HG02678 (cell line): ENCODE measurements around the gene MS4A6A.
"Not testable (repeated sequence)": the region's sequence is repeated elsewhere in the genome, so short reads cannot be mapped to it uniquely, and the experiment has no call there.

ENCODE experiments used
- ATAC-seq: cut with Tn5 transposase; IDR thresholded peaks from one replicate; pipeline ENCODE4 v1.9.1; 2021; ENCODE audit warnings: mild to moderate bottlenecking, moderate library complexity; ENCODE audit not compliant: unreplicated experiment

MS4A6A gene

DNA sequence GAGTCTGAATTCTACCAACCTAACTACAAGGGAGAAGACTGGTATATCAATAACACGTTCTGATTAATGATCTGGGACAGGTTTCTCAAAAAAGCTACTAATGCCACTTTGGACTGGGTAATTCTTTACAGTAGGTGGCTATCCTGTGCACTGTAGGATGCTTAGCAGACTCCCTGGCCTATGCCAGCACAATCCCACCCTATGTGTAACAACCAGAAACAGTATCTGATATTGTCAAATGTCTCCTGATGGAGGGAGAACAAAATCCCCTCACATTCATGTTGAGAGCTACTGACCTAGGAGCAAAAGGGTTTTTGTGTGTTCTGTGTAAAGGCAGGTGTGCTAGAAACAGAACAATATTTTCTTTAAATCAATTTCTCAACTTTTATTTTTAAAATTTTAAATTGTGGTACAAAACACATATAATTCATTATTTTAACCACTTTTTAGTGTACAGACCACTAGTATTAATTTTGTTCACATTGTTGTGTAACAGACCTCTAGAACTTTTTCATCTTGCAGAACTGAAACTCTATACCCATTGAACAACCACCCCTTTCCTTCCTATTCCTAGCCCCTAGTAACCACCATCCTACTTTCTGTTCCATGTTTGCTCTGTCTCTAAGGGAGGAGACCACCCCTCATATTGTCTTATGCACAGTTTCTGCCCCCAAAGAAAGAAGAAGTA, 2.1 kb upstream of the MS4A6A start:
- peak; percentile 62 for ATAC-seq

DNA sequence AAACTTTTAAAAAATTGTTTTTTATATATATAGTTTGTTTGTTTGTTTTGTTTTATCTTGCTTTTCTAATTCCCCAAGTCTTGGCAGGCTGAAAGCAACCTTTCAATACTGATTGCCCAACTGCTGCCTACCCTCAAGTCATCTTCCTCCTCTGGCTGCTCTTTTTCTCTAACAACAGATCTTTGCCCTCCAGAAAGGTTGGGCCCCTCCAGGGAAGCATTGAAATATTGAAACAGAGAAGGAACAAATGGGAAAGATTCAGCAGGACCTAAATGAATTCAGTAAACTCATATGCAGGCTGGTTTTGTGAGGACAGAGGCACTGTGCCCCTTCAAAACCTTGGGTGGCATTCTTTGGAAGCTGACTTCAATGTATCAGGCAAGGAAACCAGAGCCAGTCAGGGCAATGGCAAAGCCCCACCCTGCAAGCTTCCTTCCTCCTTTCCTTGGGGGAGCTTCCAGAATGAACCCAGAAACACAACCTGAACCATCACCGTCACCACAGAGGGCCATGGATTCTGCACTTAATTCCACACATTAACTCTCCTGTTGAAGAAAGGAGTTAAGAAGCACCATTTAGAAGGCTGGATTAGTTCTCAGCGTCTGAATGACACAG, 815 bp upstream of the MS4A6A start:
- ATAC-seq = no peak

DNA sequence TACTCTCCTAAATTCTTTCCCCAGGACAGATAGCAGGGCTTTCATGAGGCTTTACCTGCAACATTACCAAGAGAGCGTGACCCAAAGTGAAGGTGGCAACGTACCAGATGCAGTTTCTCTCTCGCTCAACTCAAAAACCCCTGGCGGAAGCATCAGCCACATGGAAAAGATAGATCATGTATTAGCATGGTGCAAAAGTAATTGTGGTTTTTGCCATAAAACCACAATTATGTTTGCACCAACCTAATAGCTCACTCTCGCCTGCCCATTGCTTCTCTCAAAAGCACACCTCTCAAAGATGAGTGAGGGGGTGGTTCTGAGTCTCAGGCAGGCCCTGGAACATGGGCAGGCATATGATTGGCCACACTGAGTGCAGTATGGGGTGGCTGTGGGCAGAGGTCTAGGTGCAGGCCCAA, 7.0 kb downstream of the MS4A6A start:
- ATAC-seq = peak; percentile 78

DNA sequence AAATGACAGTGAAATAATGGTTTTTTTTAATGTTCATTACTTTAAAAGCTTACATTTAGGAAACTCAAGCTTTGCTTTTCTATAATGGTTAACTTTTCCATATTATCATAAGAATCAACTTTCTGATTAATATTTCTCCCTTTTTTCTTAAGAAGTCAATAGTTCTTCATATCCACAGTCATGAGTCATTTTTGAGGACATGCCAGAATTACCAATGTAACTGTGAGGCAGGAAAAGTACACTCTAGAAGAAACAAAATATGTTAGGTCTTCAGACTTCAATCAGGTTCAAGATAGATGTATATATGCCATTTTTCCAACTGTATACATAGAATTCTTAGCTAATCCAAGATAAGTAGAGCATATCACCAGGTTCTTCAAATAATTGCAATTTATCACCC, 10.9 kb downstream of the MS4A6A start:
- no peak for ATAC-seq

DNA sequence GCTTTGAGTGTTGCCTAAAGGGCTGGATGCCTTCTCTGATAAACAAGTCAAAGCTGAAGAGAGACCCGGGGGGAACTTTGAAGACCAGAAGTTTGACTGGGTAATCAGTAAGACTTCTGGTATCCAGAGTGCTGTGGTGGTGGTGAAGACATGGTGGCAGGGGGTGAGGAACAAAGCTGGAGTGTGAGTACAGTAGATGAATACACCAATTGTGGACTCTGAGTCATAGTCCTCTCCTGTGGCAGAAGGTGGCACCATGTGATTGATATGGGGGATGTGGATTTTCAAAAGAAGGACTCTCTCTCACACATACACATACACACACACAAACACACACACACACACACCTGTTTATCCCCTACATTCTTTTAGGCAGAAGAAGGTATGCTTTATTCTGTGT, 12.3 kb downstream of the MS4A6A start:
- ATAC-seq = no peak

DNA sequence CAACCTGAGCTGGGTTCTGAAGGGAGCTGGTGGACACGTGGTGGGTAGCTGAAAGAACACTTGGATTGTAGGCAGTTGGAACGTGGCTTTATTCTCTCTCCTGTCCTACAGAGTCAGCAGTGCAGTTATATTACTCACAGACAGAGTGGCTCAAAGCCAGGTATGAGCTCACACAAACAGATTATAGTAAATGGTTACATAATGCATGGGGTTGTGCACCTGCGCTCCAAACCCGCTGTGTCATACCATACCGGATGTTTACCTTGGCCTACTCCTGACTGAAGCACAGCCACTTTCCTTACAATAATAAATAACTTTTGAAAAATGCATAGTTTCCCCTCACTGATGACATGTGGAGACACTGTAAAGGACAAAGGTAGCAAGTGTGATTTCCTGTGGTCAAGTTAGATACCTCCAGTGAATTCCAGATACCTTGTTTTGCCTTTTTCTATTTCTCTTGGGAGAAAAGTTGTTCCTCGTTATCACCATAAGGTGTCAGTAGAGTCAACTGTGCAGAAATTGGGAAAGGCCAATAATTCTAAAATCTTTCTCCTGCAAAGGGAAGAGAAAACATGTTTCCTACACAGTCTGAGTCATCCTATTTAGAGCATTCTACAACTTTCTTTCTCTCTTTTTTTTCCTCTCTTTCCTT, 13.5 kb downstream of the MS4A6A start:
- no peak for ATAC-seq

DNA sequence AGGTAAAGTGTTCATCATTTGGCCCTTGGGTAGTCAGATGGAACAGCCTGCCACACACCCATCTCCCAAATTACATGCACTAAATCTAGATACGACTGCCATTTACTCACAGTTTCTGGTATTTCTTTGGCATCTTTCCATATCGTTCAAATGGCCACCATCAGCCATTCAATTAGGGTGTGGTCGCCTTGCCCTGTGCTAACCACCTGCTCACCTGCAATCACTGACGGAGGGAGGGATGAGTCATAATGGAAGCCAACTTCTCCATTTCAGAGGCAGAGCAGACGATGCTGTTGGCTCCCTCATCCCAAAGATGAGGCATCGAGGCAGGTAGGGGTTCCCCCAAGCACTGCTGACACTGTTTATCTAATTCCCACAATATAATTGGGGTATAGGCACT, 14.6 kb downstream of the MS4A6A start:
- no peak for ATAC-seq

DNA sequence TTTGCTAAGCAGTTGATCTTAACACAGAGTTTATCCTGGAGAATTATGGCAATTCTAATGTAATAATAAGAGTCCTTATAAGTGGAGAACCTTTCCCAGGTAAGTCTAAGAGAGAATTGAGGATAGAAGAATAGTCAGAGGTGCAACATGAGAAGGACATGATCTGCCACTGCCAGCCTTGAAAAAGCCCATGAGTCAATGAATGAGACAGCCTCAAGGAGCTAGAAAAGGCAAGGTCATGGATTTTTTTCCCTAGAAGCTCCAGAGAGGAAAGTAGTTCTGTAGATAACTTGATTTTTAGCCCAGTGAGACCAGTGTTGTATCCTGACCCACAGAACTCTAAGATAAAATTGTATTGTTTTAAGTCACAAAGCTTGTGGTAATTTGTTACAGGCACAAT, 16.9 kb downstream of the MS4A6A start:
- no peak for ATAC-seq

DNA sequence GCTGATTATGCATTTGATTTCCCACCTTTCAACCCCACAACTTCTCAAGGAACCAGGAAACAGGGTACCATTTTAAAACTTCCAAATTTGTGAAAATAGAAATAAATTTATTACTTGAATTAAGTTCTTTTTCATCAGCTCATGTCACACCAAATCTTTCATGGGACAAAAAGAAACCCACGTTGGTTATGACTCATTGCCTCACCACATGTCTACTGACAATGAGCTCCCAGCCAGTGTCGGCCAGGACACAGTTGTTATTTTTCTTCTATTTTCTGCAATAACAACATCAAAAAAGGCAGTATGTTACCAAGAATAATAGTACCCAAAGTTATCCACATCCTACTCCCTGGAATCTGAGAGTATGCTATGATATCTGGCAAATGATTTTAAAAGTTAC, 17.3 kb downstream of the MS4A6A start:
- no peak for ATAC-seq

DNA sequence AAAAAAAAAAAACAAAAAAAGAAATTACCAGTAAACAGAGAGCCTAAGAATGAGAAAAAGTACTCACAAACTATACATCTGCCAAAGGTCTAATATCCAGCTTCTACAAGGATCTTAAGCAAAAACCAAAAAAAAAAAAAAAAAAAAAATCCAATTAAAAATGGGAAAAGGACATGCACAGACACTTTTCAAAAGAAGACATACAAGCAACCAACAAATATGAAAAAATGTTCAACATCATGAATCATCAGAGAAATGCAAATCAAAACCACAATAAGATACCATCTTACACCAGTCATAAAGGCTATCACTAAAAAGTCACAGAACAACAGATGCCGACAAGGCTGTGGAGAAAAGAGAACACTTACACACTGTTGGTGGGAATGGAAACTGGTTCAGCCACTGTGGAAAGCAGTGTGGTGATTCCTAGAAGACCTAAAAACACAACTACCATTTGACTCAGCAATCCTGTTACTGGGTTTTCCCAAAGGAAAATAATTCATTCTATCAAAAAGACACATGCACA, 18.3 kb downstream of the MS4A6A start:
- no peak for ATAC-seq

DNA sequence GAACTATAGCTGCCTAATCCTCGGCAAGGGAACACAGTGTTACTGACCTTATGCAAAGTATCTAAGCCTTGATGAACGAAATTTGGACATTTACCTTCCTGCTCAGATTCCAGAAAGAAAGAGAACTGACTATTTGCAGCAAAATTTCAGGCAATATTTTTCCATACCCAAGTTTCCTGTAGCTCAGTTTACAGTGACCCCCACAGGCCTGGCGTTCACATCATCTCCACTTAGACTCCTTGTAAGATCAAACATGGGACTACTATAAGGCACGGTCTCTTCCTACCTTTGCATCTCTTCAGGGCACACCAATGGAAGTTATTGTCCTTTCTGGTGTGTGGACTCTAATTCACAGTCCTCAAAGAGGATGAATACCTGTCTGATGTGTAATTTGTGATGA, 21.1 kb downstream of the MS4A6A start:
- no peak for ATAC-seq

DNA sequence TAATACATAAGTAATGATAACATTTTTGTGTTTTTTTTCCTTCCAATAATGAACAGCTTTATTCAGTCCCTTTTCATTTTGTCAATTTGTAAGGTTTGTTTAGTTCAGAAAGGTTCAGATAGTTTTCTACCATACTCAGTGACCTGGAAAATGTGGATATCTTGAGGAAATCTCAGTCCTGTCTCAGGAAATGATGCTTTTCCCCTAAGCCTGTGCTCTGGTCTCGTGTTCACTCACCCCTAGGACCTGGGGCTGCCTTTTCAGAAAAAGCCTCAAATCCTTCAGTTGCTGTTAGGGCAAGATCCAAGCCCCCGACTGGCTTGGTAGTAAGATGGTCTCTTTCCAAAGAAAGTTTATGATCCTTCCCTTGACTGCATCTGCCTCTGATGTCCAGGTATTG, 21.8 kb downstream of the MS4A6A start:
- no peak for ATAC-seq

DNA sequence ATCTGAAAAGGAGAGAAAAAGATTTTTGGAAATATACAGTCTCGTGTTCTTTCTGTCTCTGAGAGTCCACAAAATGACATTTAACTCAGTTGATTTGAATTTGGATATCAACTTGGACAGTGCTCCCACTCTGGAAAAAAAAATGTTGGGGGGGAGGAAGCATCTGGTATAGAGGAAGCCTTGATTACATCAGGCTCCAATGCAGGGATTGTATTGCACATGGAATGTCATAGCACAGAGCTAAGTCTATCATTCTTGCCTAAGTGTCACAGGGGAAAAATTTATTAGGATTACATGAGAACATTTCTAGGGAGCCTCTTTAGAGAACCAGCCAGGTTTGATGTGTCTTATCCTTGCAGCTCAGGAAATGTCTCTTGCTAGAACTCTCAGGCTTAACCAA, 23.0 kb downstream of the MS4A6A start:
- no peak for ATAC-seq

DNA sequence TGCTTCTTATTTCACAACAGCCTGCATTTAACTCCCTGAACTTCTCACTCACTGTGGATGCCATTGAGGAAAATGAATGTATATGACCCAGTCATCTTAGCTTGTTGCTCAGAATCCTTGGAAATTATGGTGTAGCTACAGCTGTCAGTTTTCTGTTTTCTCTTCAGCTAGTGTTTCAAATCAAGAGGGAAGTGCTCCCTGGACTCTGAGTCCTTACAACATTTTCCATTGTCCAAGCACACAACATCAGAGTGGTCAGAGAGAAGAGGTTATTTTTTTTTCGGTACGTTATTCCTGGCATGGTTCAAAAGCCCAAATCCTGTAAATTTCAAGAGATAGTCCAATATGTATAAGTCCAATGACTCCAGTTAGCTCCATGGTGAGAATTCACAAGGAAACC, 23.6 kb downstream of the MS4A6A start:
- ATAC-seq = no peak

DNA sequence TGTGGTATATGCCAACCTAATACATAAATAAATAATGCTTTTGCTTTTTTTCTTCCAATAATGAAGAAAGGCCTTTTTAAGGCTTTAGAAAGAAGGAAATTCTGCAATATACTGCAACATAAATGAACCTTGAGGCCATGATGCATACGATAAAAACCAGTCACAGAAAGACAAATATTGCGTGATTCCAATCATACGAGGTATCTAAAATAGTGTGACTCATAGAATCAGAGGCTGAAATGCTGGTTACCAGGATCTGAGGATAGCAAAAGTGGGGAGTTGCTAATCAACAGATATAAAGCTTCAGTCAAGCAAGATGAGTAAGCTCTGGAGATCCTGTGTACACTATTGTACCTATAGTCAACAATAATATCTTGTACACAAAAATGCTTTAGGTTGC, 24.2 kb downstream of the MS4A6A start:
- ATAC-seq = no peak

DNA sequence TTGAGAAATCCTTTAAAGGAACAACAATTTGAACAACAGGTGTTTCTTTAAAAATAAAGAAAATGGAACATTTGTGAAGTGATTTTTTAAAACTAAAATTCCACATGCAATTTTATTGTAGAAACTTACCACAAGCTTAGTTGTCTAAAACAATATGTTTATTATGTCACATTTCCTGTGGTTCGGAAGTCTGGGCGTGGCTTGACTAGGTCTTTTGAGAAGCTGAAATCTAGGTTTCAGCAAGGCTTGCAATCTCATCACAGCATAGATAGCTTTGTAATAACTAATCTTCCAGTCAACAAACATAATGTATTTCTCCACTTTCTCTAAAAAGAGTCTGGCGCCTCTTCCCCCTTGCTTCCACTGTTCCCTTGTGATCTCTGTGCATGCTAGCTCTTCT, 27.0 kb downstream of the MS4A6A start:
- ATAC-seq = no peak

DNA sequence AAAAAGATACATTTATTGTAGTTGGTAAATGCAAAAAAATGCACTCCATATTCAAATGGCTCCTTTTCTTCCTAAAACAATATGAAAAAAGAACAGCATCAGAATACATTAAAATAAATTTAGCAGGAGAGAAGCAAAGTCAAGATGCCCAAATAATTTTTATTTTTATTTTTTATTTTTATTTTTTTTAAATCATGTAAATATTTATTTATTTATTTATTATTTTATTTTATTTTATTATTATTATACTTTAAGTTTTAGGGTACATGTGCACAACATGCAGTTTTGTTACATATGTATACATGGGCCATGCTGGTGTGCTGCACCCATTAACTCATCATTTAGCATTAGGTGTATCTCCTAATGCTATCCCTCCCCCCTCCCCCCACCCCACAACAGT, 30.2 kb downstream of the MS4A6A start:
- ATAC-seq = not testable (repeated sequence)

DNA sequence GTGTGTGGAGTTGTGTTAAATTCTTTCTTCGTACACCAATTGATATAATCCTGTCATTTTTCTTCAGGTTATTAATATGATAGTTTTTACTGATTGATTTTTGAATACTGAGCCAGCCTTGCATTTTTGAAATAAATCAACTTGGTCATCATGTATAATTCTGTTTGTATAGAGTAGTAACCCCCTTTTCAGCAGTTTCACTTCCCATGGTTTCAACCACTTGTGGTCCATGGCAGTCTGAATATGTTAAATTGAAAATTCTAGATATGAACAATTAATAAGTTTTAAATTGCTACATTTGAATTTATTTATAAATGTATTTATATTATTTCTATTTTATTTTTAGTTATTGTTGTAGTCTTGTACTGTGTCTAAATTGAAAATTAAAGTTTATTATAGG, 32.6 kb downstream of the MS4A6A start:
- ATAC-seq = no peak

DNA sequence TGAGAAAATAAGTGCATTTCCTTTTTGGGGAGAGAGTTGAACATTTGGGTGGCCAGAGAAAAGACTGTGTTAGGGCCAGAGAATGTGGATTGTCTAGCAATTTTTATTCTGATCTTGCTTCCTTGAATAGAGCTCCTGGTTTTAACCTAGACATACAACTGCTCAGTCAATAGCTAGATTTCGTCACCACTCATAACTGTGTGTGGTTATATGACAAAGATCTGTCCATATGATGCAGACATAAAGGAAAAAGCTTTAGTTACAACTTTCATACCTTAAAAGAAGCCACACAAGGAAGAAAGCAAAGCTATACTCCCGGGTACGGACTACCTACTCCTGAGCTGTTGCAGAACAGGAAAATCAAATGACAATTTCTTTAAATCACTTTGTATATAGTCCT, 37.2 kb downstream of the MS4A6A start:
- no peak for ATAC-seq

DNA sequence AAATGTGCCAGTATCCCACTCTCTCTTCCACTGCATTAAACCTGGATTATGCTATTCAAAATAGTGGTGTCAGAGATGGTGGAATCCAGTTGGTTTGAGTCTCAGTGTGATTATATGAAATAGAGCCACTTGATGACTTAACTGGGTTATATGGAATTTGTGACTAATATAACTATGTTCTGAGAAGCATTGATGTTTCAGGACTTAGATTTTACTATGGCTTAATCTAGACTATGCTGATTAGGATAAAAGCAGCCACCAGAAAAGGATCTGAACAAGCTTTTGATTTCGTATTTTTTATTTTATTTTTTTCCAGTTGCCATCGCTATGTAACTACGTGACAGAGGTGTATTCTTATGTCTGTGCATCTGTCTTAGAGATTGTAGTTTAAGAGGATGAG, 39.1 kb downstream of the MS4A6A start:
- no peak for ATAC-seq

DNA sequence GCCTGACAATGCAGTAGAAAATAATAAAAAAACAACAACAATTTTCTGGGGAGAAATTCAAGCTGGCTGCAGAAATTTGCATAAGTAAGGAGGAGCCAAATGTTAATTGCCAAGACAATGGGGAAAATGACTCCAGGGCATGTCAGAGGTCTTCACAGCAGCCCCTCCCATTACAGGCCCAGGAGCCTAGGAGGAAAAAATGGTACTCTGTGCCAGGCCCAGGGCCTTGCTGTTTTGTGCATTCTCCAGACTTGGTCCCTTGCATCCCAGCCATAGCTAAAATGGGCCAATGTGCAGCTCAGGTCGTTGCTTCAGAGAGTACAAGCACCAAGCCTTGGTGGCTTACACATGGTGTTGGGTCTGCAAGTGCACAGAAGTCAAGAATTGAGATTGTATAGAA, 49.0 kb downstream of the MS4A6A start:
- ATAC-seq = no peak

DNA sequence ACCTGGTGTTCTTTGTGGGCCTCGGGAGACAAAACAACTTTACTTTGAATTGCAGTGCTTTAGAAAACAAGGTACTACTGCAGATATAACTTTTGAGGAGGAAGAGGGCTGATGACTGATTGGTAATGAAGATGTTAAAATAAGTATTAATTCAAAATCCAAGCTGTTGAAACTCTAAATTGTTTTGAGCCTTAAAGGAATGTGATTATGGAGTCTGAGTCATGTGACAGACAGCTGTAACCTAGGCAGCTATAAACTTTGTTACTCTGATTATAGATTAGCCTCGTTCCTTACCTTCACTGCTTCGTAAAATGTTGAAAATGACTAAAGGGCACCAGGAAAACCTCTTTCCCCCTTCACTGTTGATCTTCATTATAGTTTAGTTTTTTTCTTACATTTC, 51.0 kb downstream of the MS4A6A start:
- ATAC-seq = no peak
